Muscle of arm (tissue), 12 donors: ENCODE results near the gene AQP11. TPM values are rescaled to one million over a fixed set of nuclear protein-coding genes. Genes with fewer than 3 reads are reported as not detected.

Source experiments
- DNase-seq: peaks from one replicate; pipeline ENCODE4 v3.0.0-alpha.2; 2013
- polyA plus RNA-seq, 12 donors: library from polyadenylated mRNA; unstranded; fragments of 120-200 nt; gene quantifications; one replicate each; pipeline ENCODE4 v1.2.1, GENCODE V29; 2013; ENCODE audit not compliant: insufficient read length in 12 of 12

Gene AQP11
- polyA plus RNA-seq, 12 donors = 1.0 to 2.5 (median 1.6) TPM; not detected in 2

GRCh38 chr11:77658213-77659013 is 68.7 kb downstream of the AQP11 start:
- no peak for DNase-seq

Other genes with a start within 250 kb of the AQP11 start
- gene PAK1, start 115.9 kb upstream of the AQP11 start, polyA plus RNA-seq = 100 to 1,000 TPM in 6 of 12 donors, 10 to 100 TPM in 5, not detected in 1; 65.3 to 136 (median 106) TPM
- gene CLNS1A, start 47.8 kb downstream of the AQP11 start, polyA plus RNA-seq = 100 to 1,000 TPM in 10 of 12 donors, 10 to 100 TPM in 1, not detected in 1; 78.7 to 151 (median 130) TPM
- 10 to 100 TPM in 11 of 12 donors, not detected in 1; 29.1 to 67.8 (median 43.4) TPM for gene RSF1, start 230.8 kb downstream of the AQP11 start, polyA plus RNA-seq
- gene AAMDC, start 231.2 kb downstream of the AQP11 start, polyA plus RNA-seq = 10 to 100 TPM in 11 of 12 donors, not detected in 1; 31.0 to 75.2 (median 41.7) TPM